Nephron (organoid): ENCODE data around the gene WRNIP1.

Experiments used
- H3K27ac Mint-ChIP-seq, 3 experiments: 2 replicates each; pipeline ENCODE4 v1.8.0; 2020; ENCODE audit warnings: mixed read lengths in 3 of 3, mild to moderate bottlenecking in 2 of 3, moderate library complexity in 1 of 3
- H3K27me3 Mint-ChIP-seq: 2 replicates; pipeline ENCODE4 v1.8.0; 2021; ENCODE audit warnings: low read depth, mild to moderate bottlenecking, moderate library complexity, mixed read lengths
- H3K36me3 Mint-ChIP-seq: 2 replicates; pipeline ENCODE4 v1.8.0; 2020; ENCODE audit warnings: low read depth, mixed read lengths
- H3K4me1 Mint-ChIP-seq: 2 replicates; pipeline ENCODE4 v1.8.0; 2020; ENCODE audit warnings: mixed read lengths
- H3K4me3 Mint-ChIP-seq, 3 experiments: 2 replicates each; pipeline ENCODE4 v1.8.0; 2020; ENCODE audit warnings: mild to moderate bottlenecking in 3 of 3, mixed read lengths in 3 of 3, moderate library complexity in 2 of 3
- H3K9me3 Mint-ChIP-seq: 2 replicates; pipeline ENCODE4 v1.8.0; 2020; ENCODE audit warnings: mixed read lengths
- CTCF ChIP-seq, 3 experiments: fragments of 200-600 bp; sonication (generic); IDR thresholded peaks; one replicate each; pipeline ENCODE4 v1.5.0; 2021; ENCODE audit warnings: antibody characterized with exemption in 3 of 3; ENCODE audit not compliant: unreplicated experiment in 3 of 3

WRNIP1 gene

DNA sequence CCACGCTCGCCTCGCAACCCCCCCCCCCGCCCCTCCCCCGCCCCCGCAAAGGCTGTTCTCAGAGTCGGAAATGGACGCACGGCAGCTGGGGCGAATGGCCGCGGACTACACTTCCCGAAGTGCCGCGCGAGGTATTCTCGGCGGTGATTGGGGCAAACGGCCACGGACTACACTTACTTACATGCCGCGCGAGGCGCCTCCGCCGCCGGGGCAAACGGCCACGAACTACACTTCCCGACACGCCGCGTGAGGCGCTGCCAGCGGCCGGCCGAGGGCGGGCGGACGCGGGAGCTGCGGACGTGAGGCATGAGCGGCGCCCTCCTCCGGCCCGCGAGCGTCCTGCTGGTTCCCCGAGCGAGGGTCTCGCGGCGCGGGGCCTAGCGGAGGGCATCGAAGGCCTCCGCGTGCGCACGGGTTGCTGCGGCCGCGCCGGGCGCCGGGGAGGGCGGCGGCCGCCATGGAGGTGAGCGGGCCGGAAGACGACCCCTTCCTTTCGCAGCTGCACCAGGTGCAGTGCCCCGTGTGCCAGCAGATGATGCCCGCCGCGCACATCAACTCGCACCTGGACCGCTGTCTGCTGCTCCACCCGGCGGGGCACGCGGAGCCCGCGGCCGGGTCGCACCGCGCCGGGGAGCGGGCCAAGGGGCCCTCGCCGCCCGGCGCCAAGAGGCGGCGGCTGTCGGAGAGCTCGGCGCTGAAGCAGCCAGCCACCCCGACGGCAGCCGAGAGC, at the start of gene WRNIP1:
TSS of gene WRNIP1 (plus strand) at position 228 of the 730 bp plus-strand sequence. CDS start at position 458, 230 bp downstream.
- no peaks in the 10 kb centered on the region for H3K9me3 Mint-ChIP-seq
- peaks cover 38% of the 10 kb centered on the region for H3K4me1 Mint-ChIP-seq
- H3K4me3 Mint-ChIP-seq: peak within 1 kb of the TSS; percentile 91 to 96 (median 93)
- peak; percentile 74 to 83 (median 83) for TF ChIP-seq CTCF (IDR thresholded peaks at IDR 0.05; ENCODE audit: unreplicated experiment in 3 of 3)
- H3K27me3 Mint-ChIP-seq: no peaks in the 10 kb centered on the region
- peak within 1 kb of the TSS; percentile 92 to 99 (median 95) for H3K27ac Mint-ChIP-seq
- H3K36me3 Mint-ChIP-seq: peaks cover 15% of the 10 kb centered on the region

DNA sequence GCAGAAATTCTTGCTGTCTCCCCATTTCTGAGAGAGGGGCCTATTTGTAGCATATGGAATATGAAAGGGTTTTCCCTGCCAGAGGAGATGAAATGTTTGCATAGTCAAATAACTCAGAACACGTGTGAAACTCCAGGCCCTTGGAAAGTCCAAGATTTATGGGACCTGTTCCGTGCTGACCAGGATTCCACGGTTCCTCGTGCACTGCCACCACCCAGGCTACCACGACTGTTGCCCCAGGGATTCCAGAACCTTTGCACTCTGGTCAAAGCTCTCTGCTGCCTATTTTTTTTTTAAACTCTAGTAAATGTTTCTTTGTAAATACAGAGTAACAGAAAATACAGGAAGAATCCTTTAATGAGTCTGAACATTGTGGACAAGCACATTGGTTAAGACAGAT, 49.5 kb upstream of the WRNIP1 start:
- Mint-ChIP-seq H3K9me3 (peaks cover 21% of the 10 kb centered on the region), H3K27me3 (no peaks in the 10 kb centered on the region), H3K4me3 (no peak overlapping the region), H3K27ac (no peak overlapping the region), H3K36me3 (peaks cover 15% of the 10 kb centered on the region), H3K4me1 (peaks cover 4% of the 10 kb centered on the region)
- no peak for TF ChIP-seq CTCF (IDR thresholded peaks at IDR 0.05; ENCODE audit: unreplicated experiment in 3 of 3)

- H3K36me3 Mint-ChIP-seq: peaks cover 17% of the 10 kb centered on the region
- no peaks in the 10 kb centered on the region for H3K27me3 Mint-ChIP-seq
- TF ChIP-seq CTCF (IDR thresholded peaks at IDR 0.05; ENCODE audit: unreplicated experiment in 3 of 3): no peak
- peaks cover 16% of the 10 kb centered on the region for H3K9me3 Mint-ChIP-seq
- H3K4me1 Mint-ChIP-seq: peaks cover 4% of the 10 kb centered on the region
- no peak overlapping the region for H3K4me3 Mint-ChIP-seq
- H3K27ac Mint-ChIP-seq: no peak overlapping the region
These were observed 48.1 kb upstream of the WRNIP1 start for GRCh38 chr6:2716936-2717700.

- peaks cover 20% of the 10 kb centered on the region for H3K9me3 Mint-ChIP-seq
- H3K4me3 Mint-ChIP-seq: no peak overlapping the region
- no peaks in the 10 kb centered on the region for H3K27me3 Mint-ChIP-seq
- H3K36me3 Mint-ChIP-seq: peaks cover 21% of the 10 kb centered on the region
- H3K4me1 Mint-ChIP-seq: peaks cover 4% of the 10 kb centered on the region
- TF ChIP-seq CTCF (IDR thresholded peaks at IDR 0.05; ENCODE audit: unreplicated experiment in 3 of 3): no peak
- peak overlapping the region in 1 of 3 experiments; percentile 18 for H3K27ac Mint-ChIP-seq
These were observed 46.7 kb upstream of the WRNIP1 start for GRCh38 chr6:2718334-2719092.

GRCh38 chr6:2719093-2719455, 46.1 kb upstream of the WRNIP1 start:
- H3K9me3 Mint-ChIP-seq: peaks cover 20% of the 10 kb centered on the region
- peaks cover 4% of the 10 kb centered on the region for H3K4me1 Mint-ChIP-seq
- peak overlapping the region in 1 of 3 experiments; percentile 18 for H3K27ac Mint-ChIP-seq
- H3K4me3 Mint-ChIP-seq: no peak overlapping the region
- no peaks in the 10 kb centered on the region for H3K27me3 Mint-ChIP-seq
- H3K36me3 Mint-ChIP-seq: peaks cover 16% of the 10 kb centered on the region
- no peak for TF ChIP-seq CTCF (IDR thresholded peaks at IDR 0.05; ENCODE audit: unreplicated experiment in 3 of 3)
